Mucosa of gallbladder (tissue), 1 donor: ENCODE measurements around the gene AGBL1. TPM values are rescaled to one million over a fixed set of nuclear protein-coding genes. Genes with fewer than 3 reads are reported as not detected.
"Not testable (repeated sequence)": the region's sequence is repeated elsewhere in the genome, so short reads cannot be mapped to it uniquely, and the experiment has no call there.

Source experiments
- DNase-seq: peaks from one replicate; pipeline ENCODE4 v3.0.0-alpha.2; 2020; ENCODE audit warnings: low spot score
- total RNA-seq: library from RNA; stranded (reverse); gene quantifications from one replicate; pipeline ENCODE4 v1.2.1, GENCODE V29; 2021
- donor health status: DM: no; HTN: no; CAD: no.

AGBL1 gene
- total RNA-seq, 1 donor from 2014 or later: not detected

GRCh38 chr15:86399041-86399954 lies 319.6 kb downstream of the AGBL1 start:
- DNase-seq: no peak

- DNase-seq: no peak
Measured at GRCh38 chr15:86403221-86403620, 323.6 kb downstream of the AGBL1 start.

- DNase-seq: no peak
Measured at GRCh38 chr15:86403914-86404583, 324.4 kb downstream of the AGBL1 start.

- no peak for DNase-seq
Measured at GRCh38 chr15:86408261-86408660, 328.6 kb downstream of the AGBL1 start.

GRCh38 chr15:86411916-86412315 lies 332.2 kb downstream of the AGBL1 start:
- no peak for DNase-seq

GRCh38 chr15:86413191-86413590 lies 333.5 kb downstream of the AGBL1 start:
- DNase-seq: no peak

GRCh38 chr15:86425746-86426145 lies 346.1 kb downstream of the AGBL1 start:
- no peak for DNase-seq

GRCh38 chr15:86432861-86433260 lies 353.2 kb downstream of the AGBL1 start:
- DNase-seq: no peak

- no peak for DNase-seq
Measured at GRCh38 chr15:86433983-86434382, 354.3 kb downstream of the AGBL1 start.

- no peak for DNase-seq
Measured at GRCh38 chr15:86439614-86440013, 359.9 kb downstream of the AGBL1 start.

- DNase-seq: no peak
Measured at GRCh38 chr15:86444527-86444926, 364.9 kb downstream of the AGBL1 start.

GRCh38 chr15:86445579-86446252 lies 366.0 kb downstream of the AGBL1 start:
- DNase-seq: no peak

- no peak for DNase-seq
Measured at GRCh38 chr15:86446253-86446640, 366.6 kb downstream of the AGBL1 start.

- not testable (repeated sequence) for DNase-seq
Measured at GRCh38 chr15:86465470-86466039, 385.9 kb downstream of the AGBL1 start.

- DNase-seq: no peak
Measured at GRCh38 chr15:86481720-86482119, 402.0 kb downstream of the AGBL1 start.

GRCh38 chr15:86483936-86484335 lies 404.3 kb downstream of the AGBL1 start:
- no peak for DNase-seq

- DNase-seq: no peak
Measured at GRCh38 chr15:86488046-86488445, 408.4 kb downstream of the AGBL1 start.

- no peak for DNase-seq
Measured at GRCh38 chr15:86489981-86490380, 410.3 kb downstream of the AGBL1 start.

GRCh38 chr15:86491118-86491517 lies 411.4 kb downstream of the AGBL1 start:
- no peak for DNase-seq

GRCh38 chr15:86493884-86494283 lies 414.2 kb downstream of the AGBL1 start:
- no peak for DNase-seq

- no peak for DNase-seq
Measured at GRCh38 chr15:86494475-86494874, 414.8 kb downstream of the AGBL1 start.

- no peak for DNase-seq
Measured at GRCh38 chr15:86502301-86502700, 422.6 kb downstream of the AGBL1 start.
